Astrocyte of the spinal cord (primary cell): ENCODE results near the gene MET.

ENCODE experiments used
- DNase-seq: peaks from one replicate; pipeline ENCODE4 v3.0.0; 2011; ENCODE audit warnings: low read depth, low spot score
- H3K4me3 ChIP-seq: 2 replicates; pipeline ENCODE4 v1.5.1; 2011; ENCODE audit warnings: low read depth, mild to moderate bottlenecking, low read length, moderate library complexity
- in situ Hi-C: cut with HindIII; loops from 2 replicates; pipeline ENCODE4 v1.10.0; 2017; ENCODE audit warnings: low sequenced_read_pairs
- TF ChIP-seq, protein P1 (sequence below): IDR thresholded peaks from 2 replicates; pipeline ENCODE4 v1.5.1; 2012; ENCODE audit warnings: low read depth, mild to moderate bottlenecking, low read length, inconsistent platforms

Gene MET

DNA sequence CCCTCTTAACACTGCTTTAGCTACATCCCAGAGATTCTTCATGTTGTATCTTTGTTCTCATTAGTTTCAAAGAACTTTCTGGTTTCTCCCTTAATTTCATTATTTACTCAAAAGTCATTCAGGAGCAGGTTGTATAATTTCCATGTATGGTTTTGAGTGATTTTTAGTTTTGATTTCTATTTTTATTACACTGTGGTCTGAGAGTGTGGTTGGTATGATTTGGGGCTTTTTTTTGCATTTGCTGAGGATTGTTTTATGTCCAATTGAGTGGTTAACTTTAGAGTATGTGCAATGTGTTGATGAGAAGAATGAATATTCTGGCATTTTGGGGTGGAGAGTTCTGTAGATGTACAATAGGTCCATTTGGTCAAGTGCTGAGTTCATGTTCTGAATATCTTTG is 152.5 kb downstream of the MET start:
- TF ChIP-seq, protein P1, sequence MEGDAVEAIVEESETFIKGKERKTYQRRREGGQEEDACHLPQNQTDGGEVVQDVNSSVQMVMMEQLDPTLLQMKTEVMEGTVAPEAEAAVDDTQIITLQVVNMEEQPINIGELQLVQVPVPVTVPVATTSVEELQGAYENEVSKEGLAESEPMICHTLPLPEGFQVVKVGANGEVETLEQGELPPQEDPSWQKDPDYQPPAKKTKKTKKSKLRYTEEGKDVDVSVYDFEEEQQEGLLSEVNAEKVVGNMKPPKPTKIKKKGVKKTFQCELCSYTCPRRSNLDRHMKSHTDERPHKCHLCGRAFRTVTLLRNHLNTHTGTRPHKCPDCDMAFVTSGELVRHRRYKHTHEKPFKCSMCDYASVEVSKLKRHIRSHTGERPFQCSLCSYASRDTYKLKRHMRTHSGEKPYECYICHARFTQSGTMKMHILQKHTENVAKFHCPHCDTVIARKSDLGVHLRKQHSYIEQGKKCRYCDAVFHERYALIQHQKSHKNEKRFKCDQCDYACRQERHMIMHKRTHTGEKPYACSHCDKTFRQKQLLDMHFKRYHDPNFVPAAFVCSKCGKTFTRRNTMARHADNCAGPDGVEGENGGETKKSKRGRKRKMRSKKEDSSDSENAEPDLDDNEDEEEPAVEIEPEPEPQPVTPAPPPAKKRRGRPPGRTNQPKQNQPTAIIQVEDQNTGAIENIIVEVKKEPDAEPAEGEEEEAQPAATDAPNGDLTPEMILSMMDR, result no peak
- in situ Hi-C loops, result no loop called here
- DNase-seq, result no peak
- no peak overlapping the region for H3K4me3 ChIP-seq

DNA sequence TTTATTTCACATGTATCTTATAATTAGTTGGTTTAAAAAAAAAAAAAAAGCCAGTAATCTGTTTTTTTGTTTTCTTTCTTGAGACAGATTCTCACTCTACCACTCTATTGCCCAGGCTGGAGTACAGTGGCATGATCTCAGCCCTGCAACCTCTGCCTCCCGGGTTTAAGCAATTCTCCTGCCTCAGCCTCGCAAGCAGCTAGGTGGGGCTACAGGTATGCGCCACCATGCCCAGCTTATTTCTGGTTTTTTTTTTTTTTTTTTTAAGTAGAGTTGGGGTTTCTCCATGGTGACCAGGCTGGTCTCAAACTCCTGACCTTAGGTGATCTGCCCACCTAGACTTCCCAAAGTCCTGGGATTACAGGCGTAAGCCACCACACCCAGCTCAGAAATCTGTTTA is 156.3 kb downstream of the MET start:
- no peak for DNase-seq
- TF ChIP-seq, protein P1, result no peak
- in situ Hi-C loops, result no loop called here

DNA sequence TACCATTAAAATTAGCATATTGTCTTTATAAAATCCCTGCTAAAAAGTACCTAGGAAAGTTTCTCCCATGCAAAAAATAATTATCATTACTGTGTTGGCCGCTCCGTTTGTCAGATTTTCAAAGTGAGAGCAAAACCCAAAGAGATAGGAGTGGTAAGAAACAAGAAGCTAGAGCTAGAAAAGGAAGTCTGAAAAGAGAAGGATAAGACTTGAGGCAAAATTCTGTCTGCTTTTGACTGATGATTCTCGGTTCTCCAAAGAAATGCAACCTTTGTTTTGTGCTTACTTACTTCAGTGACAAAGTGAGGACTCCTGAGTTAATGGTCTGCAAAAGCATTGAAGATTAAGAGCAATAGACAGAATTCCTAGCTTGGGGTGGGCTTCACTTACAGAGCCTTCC is 157.0 kb downstream of the MET start:
- H3K4me3 ChIP-seq, result no peak overlapping the region
- TF ChIP-seq, protein P1, result no peak
- DNase-seq, result no peak
- in situ Hi-C loops, result no loop called here

More for the DNA sequence above, 156.3 kb downstream of the MET start:
- H3K4me3 ChIP-seq, result no peak overlapping the region

DNA sequence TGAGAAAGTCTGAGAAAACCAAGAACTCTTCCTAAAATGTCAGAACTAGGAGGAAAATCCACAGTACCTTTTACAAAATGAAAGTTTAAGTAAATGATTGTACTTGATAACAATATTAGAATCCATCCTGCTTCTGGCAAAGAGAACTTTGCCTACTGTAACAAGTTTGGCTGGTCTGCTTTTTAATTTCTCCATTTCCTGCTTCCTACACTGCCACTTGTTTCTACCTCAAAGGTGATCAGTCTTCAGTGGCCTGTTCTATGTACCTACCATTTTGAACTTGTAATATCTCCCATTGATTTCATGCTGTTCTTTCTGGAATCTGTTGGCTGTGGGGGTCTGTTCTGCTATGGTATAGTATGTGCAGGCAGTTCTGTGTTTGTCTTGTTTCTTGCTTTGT is 157.5 kb downstream of the MET start:
- no peak for DNase-seq
- TF ChIP-seq, protein P1, result no peak
- in situ Hi-C loops, result no loop called here
- no peak overlapping the region for H3K4me3 ChIP-seq

DNA sequence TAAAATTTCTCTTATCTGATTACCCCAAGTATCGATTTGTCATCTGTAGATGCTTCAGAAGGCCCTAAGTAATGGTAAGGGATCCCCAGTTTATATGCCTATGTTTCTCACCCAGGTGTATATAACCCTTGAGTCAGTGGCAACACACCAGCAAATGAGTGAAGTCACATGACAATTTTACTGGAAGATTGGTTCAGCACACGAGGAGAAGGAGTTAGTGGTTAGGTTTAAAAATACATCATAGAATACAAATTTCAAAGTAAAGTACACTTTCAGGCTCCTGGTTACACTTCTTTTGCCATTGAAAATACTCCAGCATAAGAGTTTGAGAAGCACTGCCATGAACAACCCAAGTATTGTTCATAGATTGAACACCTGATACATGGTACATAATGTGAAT is 160.7 kb downstream of the MET start:
- DNase-seq, result no peak
- no peak overlapping the region for H3K4me3 ChIP-seq
- TF ChIP-seq, protein P1, result no peak
- in situ Hi-C loops, result no loop called here

DNA sequence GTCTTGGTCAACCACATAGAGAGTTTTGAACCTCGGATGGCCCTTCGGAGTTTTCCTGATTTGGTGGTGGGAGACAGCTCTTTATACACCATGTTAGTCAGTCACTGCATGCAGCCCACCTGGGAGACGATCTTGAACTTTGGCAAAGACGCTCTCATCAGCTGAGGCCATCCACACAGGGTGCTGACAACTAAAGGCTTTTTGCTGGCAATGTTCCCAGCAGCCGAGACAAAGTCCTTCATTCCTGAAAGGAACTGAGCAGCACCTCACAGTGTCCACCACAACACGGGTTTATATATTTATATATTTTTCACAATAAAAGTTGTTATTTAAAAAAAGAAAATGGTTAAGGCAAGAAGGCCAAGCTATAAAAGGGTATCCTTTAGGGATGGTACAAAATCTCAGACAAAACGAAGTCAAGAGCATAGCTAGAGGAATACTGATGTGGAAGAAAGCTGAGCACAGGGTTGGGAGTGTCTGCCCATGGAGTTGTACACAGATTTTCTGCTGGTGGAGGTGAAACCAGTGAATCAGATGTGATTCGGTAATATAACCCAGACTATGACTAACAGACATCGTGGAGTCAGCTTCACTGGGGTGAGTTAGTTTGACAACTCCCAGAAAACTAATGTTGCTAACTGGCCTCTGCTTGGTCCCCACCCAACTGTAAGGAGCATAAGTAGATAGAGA is 163.0 kb downstream of the MET start:
- in situ Hi-C loops, result no loop called here
- H3K4me3 ChIP-seq, result no peak overlapping the region
- TF ChIP-seq, protein P1, result no peak
- DNase-seq, result peak; percentile 41
